GM18870 (cell line): ENCODE results near the gene CIT.
"Not testable (repeated sequence)": the region's sequence is repeated elsewhere in the genome, so short reads cannot be mapped to it uniquely, and the experiment has no call there.

Source experiments
- ATAC-seq: cut with Tn5 transposase; IDR thresholded peaks from one replicate; pipeline ENCODE4 v1.9.1; 2021; ENCODE audit warnings: moderate library complexity; ENCODE audit not compliant: unreplicated experiment

CIT gene

GRCh38 chr12:119876761-119877638 is at the start of gene CIT:
TSS of gene CIT (minus strand) at chr12:119877320. CDS start at chr12:119876168, 1,152 bp downstream.
- ATAC-seq = peak; percentile 96

GRCh38 chr12:119925269-119925668 is 48.1 kb upstream of the CIT start:
- no peak for ATAC-seq

- ATAC-seq = no peak
Measured at GRCh38 chr12:119920064-119920463, 42.9 kb upstream of the CIT start.

- ATAC-seq = no peak
Measured at GRCh38 chr12:119915894-119916510, 38.9 kb upstream of the CIT start.

- ATAC-seq = no peak
Measured at GRCh38 chr12:119914666-119915065, 37.5 kb upstream of the CIT start.

- no peak for ATAC-seq
Measured at GRCh38 chr12:119913536-119914330, 36.6 kb upstream of the CIT start.

GRCh38 chr12:119911182-119911581 is 34.1 kb upstream of the CIT start:
- no peak for ATAC-seq

GRCh38 chr12:119910586-119910985 is 33.5 kb upstream of the CIT start:
- no peak for ATAC-seq

- no peak for ATAC-seq
Measured at GRCh38 chr12:119902084-119902509, 25.0 kb upstream of the CIT start.

- no peak for ATAC-seq
Measured at GRCh38 chr12:119901670-119902069, 24.6 kb upstream of the CIT start.

- no peak for ATAC-seq
Measured at GRCh38 chr12:119894916-119895315, 17.8 kb upstream of the CIT start.

GRCh38 chr12:119892611-119893010 is 15.5 kb upstream of the CIT start:
- not testable (repeated sequence) for ATAC-seq

GRCh38 chr12:119885549-119885948 is 8.4 kb upstream of the CIT start:
- no peak for ATAC-seq

GRCh38 chr12:119883791-119884190 is 6.7 kb upstream of the CIT start:
- ATAC-seq = not testable (repeated sequence)

GRCh38 chr12:119883237-119883636 is 6.1 kb upstream of the CIT start:
- no peak for ATAC-seq

GRCh38 chr12:119877639-119877948 is 474 bp upstream of the CIT start:
- no peak for ATAC-seq

- ATAC-seq = no peak
Measured at GRCh38 chr12:119870457-119870856, 6.7 kb downstream of the CIT start.

- ATAC-seq = no peak
Measured at GRCh38 chr12:119869720-119870119, 7.4 kb downstream of the CIT start.

GRCh38 chr12:119868992-119869391 is 8.1 kb downstream of the CIT start:
- no peak for ATAC-seq

GRCh38 chr12:119864591-119864990 is 12.5 kb downstream of the CIT start:
- ATAC-seq = no peak

GRCh38 chr12:119859241-119859640 is 17.9 kb downstream of the CIT start:
- ATAC-seq = no peak
